GM12801 (cell line): ENCODE data around the gene FAM76B.

Experiments used
- CTCF ChIP-seq: IDR thresholded peaks from one replicate; pipeline ENCODE4 v1.5.1; 2011; ENCODE audit warnings: control low read depth; ENCODE audit not compliant: insufficient read length; ENCODE audit errors: extremely low read depth

Gene FAM76B

GRCh38 chr11:95827696-95828095, 38.1 kb upstream of the FAM76B start:
- no peak for TF ChIP-seq CTCF

GRCh38 chr11:95821640-95822039, 32.1 kb upstream of the FAM76B start:
- TF ChIP-seq CTCF, result no peak

GRCh38 chr11:95816037-95816436, 26.5 kb upstream of the FAM76B start:
- TF ChIP-seq CTCF, result no peak

GRCh38 chr11:95805869-95806268, 16.3 kb upstream of the FAM76B start:
- TF ChIP-seq CTCF, result no peak

- TF ChIP-seq CTCF, result no peak
Measured at GRCh38 chr11:95803973-95804372, 14.4 kb upstream of the FAM76B start.

GRCh38 chr11:95802806-95803205, 13.2 kb upstream of the FAM76B start:
- TF ChIP-seq CTCF, result no peak

GRCh38 chr11:95800438-95800837, 10.9 kb upstream of the FAM76B start:
- TF ChIP-seq CTCF, result no peak

GRCh38 chr11:95799546-95799945, 10.0 kb upstream of the FAM76B start:
- TF ChIP-seq CTCF, result no peak
